WERI-Rb-1 (cell line): ENCODE measurements around the gene SUFU.

ENCODE experiments used
- DNase-seq: peaks from one replicate; pipeline ENCODE4 v3.0.0-alpha.2; 2020
- H3K27ac ChIP-seq: fragments of 250-450 bp; sonication (Bioruptor Pico); 2 replicates; pipeline ENCODE4 v1.5.1; 2020; ENCODE audit warnings: mild to moderate bottlenecking, moderate library complexity
- H3K27me3 ChIP-seq: fragments of 250-450 bp; sonication (Bioruptor Pico); 2 replicates; pipeline ENCODE4 v1.5.1; 2021; ENCODE audit warnings: mild to moderate bottlenecking, low read depth, moderate library complexity; ENCODE audit not compliant: insufficient read depth, severe bottlenecking
- H3K36me3 ChIP-seq: fragments of 250-450 bp; sonication (Bioruptor Pico); 2 replicates; pipeline ENCODE4 v1.5.1; 2020; ENCODE audit warnings: mild to moderate bottlenecking, moderate library complexity
- H3K4me3 ChIP-seq: 2 replicates; pipeline ENCODE4 v1.5.1; 2011; ENCODE audit warnings: low read depth, mild to moderate bottlenecking, control low read depth, low read length
- H3K9me3 ChIP-seq: fragments of 250-450 bp; sonication (Bioruptor Pico); 2 replicates; pipeline ENCODE4 v1.5.1; 2021; ENCODE audit warnings: mild to moderate bottlenecking, moderate library complexity; ENCODE audit not compliant: severe bottlenecking
- CTCF ChIP-seq: IDR thresholded peaks from 2 replicates; pipeline ENCODE4 v1.5.1; 2011; ENCODE audit warnings: low read depth, mild to moderate bottlenecking, control low read depth, inconsistent platforms, low read length

The SUFU gene

GRCh38 chr10:102641880-102642735 is 138.3 kb downstream of the SUFU start:
- no peak for TF ChIP-seq CTCF
- H3K27ac ChIP-seq: peak overlapping the region; percentile 95
- DNase-seq: peak; percentile 99
- H3K27me3 ChIP-seq: no peaks in the 10 kb centered on the region
- peak overlapping the region; percentile 85 for H3K4me3 ChIP-seq
- H3K9me3 ChIP-seq: no peaks in the 10 kb centered on the region
- peaks cover 5% of the 10 kb centered on the region for H3K36me3 ChIP-seq

- peak overlapping the region; percentile 85 for H3K4me3 ChIP-seq
- DNase-seq: peak; percentile 29
- H3K36me3 ChIP-seq: peaks cover 5% of the 10 kb centered on the region
- TF ChIP-seq CTCF: no peak
- H3K27me3 ChIP-seq: no peaks in the 10 kb centered on the region
- H3K27ac ChIP-seq: peak overlapping the region; percentile 95
- H3K9me3 ChIP-seq: no peaks in the 10 kb centered on the region
Measured at GRCh38 chr10:102642736-102643335, 139.1 kb downstream of the SUFU start.

GRCh38 chr10:102643336-102644065 is 139.7 kb downstream of the SUFU start:
- peak; percentile 57 for DNase-seq

GRCh38 chr10:102644066-102644645 is 140.4 kb downstream of the SUFU start, which contains the start of gene TRIM8:
TRIM8 (plus strand) TSS chr10:102644479; CDS start chr10:102644618, 139 bp downstream.
- no peaks in the 10 kb centered on the region for H3K27me3 ChIP-seq
- H3K27ac ChIP-seq: peak within 1 kb of the TSS; percentile 95
- peak; percentile 44 for DNase-seq
- H3K4me3 ChIP-seq: peak within 1 kb of the TSS; percentile 85
- H3K9me3 ChIP-seq: no peaks in the 10 kb centered on the region
- no peak for TF ChIP-seq CTCF
- peaks cover 16% of the 10 kb centered on the region for H3K36me3 ChIP-seq

More at GRCh38 chr10:102643336-102644065, 139.7 kb downstream of the SUFU start:
- peak overlapping the region; percentile 85 for H3K4me3 ChIP-seq
- H3K36me3 ChIP-seq: peaks cover 11% of the 10 kb centered on the region
- no peaks in the 10 kb centered on the region for H3K9me3 ChIP-seq
- TF ChIP-seq CTCF: no peak
- H3K27ac ChIP-seq: peak overlapping the region; percentile 95
- H3K27me3 ChIP-seq: no peaks in the 10 kb centered on the region

GRCh38 chr10:102644646-102645387 is 141.0 kb downstream of the SUFU start:
- DNase-seq: peak; percentile 89
- H3K36me3 ChIP-seq: peaks cover 16% of the 10 kb centered on the region
- TF ChIP-seq CTCF: peak; percentile 87

More at GRCh38 chr10:102644646-102645387, 141.0 kb downstream of the SUFU start:
- Histone ChIP-seq H3K27ac (peak overlapping the region; percentile 95), H3K9me3 (no peaks in the 10 kb centered on the region), H3K27me3 (no peaks in the 10 kb centered on the region), H3K4me3 (peak overlapping the region; percentile 85)
